Measurements from ENCODE around the gene SCAP. TPM values are rescaled to one million over a fixed set of nuclear protein-coding genes. Genes with fewer than 3 reads are reported as not detected.

SCAP gene
- total RNA-seq, 1 donor from 2014 or later, result 103 TPM

- no peak for DNase-seq (ENCODE audit: low read depth, low spot score)
- H3K36me3 Mint-ChIP-seq (ENCODE audit: low read depth), result no peaks in the 10 kb centered on the region
- no peaks in the 10 kb centered on the region for H3K27me3 Mint-ChIP-seq (ENCODE audit: low read depth)
- peaks cover 24% of the 10 kb centered on the region for H3K4me1 Mint-ChIP-seq
- H3K9me3 Mint-ChIP-seq, result no peaks in the 10 kb centered on the region
- H3K4me3 Mint-ChIP-seq, result no peak overlapping the region
- no peak overlapping the region for H3K27ac Mint-ChIP-seq (ENCODE audit: unreplicated experiment)
- no peak for TF ChIP-seq CTCF (conservative IDR thresholded peaks at IDR 0.05)
Measured at GRCh38 chr3:47398228-47398627, 77.5 kb downstream of the SCAP start.

- TF ChIP-seq CTCF (conservative IDR thresholded peaks at IDR 0.05), result no peak
- H3K27ac Mint-ChIP-seq (ENCODE audit: unreplicated experiment), result peak overlapping the region; percentile 72
Measured at GRCh38 chr3:47394881-47395280, 80.9 kb downstream of the SCAP start.

GRCh38 chr3:47394140-47394870, 81.4 kb downstream of the SCAP start:
- Mint-ChIP-seq H3K9me3 (no peaks in the 10 kb centered on the region), H3K27me3 (ENCODE audit: low read depth) (no peaks in the 10 kb centered on the region), H3K4me3 (peak overlapping the region; percentile 2), H3K27ac (ENCODE audit: unreplicated experiment) (peak overlapping the region; percentile 72), H3K36me3 (ENCODE audit: low read depth) (no peaks in the 10 kb centered on the region), H3K4me1 (peaks cover 23% of the 10 kb centered on the region)
- no peak for DNase-seq (ENCODE audit: low read depth, low spot score)
- peak; percentile 39 for TF ChIP-seq CTCF (conservative IDR thresholded peaks at IDR 0.05)

More at GRCh38 chr3:47394881-47395280, 80.9 kb downstream of the SCAP start:
- no peaks in the 10 kb centered on the region for H3K27me3 Mint-ChIP-seq (ENCODE audit: low read depth)
- H3K36me3 Mint-ChIP-seq (ENCODE audit: low read depth), result no peaks in the 10 kb centered on the region
- no peaks in the 10 kb centered on the region for H3K9me3 Mint-ChIP-seq
- H3K4me1 Mint-ChIP-seq, result peaks cover 24% of the 10 kb centered on the region
- no peak for DNase-seq (ENCODE audit: low read depth, low spot score)
- no peak overlapping the region for H3K4me3 Mint-ChIP-seq

- H3K4me1 Mint-ChIP-seq, result peaks cover 17% of the 10 kb centered on the region
- no peaks in the 10 kb centered on the region for H3K36me3 Mint-ChIP-seq (ENCODE audit: low read depth)
- TF ChIP-seq CTCF (conservative IDR thresholded peaks at IDR 0.05), result no peak
- no peak overlapping the region for H3K4me3 Mint-ChIP-seq
- H3K9me3 Mint-ChIP-seq, result no peaks in the 10 kb centered on the region
- no peak for DNase-seq (ENCODE audit: low read depth, low spot score)
- H3K27me3 Mint-ChIP-seq (ENCODE audit: low read depth), result no peaks in the 10 kb centered on the region
- H3K27ac Mint-ChIP-seq (ENCODE audit: unreplicated experiment), result no peak overlapping the region
Measured at GRCh38 chr3:47392933-47393332, 82.8 kb downstream of the SCAP start.

GRCh38 chr3:47385796-47386195, 89.9 kb downstream of the SCAP start:
- H3K27ac Mint-ChIP-seq (ENCODE audit: unreplicated experiment), result no peak overlapping the region
- H3K36me3 Mint-ChIP-seq (ENCODE audit: low read depth), result no peaks in the 10 kb centered on the region
- no peaks in the 10 kb centered on the region for H3K27me3 Mint-ChIP-seq (ENCODE audit: low read depth)
- peak overlapping the region; percentile 35 for H3K4me3 Mint-ChIP-seq
- H3K9me3 Mint-ChIP-seq, result no peaks in the 10 kb centered on the region
- H3K4me1 Mint-ChIP-seq, result peaks cover 16% of the 10 kb centered on the region
- TF ChIP-seq CTCF (conservative IDR thresholded peaks at IDR 0.05), result no peak
- DNase-seq (ENCODE audit: low read depth, low spot score), result no peak
